ENCODE data around the gene PACSIN2. TPM values are rescaled to one million over a fixed set of nuclear protein-coding genes. Genes with fewer than 3 reads are reported as not detected.

PACSIN2 gene
- total RNA-seq, 1 donor from 2014 or later, result 87.8 TPM

- H2AFZ ChIP-seq (ENCODE audit: low read depth, low read length), result no peak overlapping the region
- H3K27me3 ChIP-seq (ENCODE audit: insufficient read depth, low read length), result no peaks in the 10 kb centered on the region
- peaks cover 13% of the 10 kb centered on the region for H3K36me3 Mint-ChIP-seq (ENCODE audit: low read depth, unreplicated experiment)
- FAIRE-seq (no peak), DNase-seq (ENCODE audit: low read depth) (no peak)
- TF ChIP-seq CTCF (IDR thresholded peaks at IDR 0.05; ENCODE audit: insufficient read depth, low read depth, low read length), result no peak
- TF ChIP-seq EZH2 (IDR thresholded peaks at IDR 0.05; ENCODE audit: insufficient read depth, low read length), result no peak
- no peak overlapping the region for H3K9ac ChIP-seq (ENCODE audit: low read length)
- no peaks in the 10 kb centered on the region for H3K9me3 ChIP-seq (ENCODE audit: insufficient read depth, low read depth, low read length)
- H3K79me2 ChIP-seq (ENCODE audit: insufficient read depth, low read length), result peaks cover 55% of the 10 kb centered on the region
- H3K27ac ChIP-seq (ENCODE audit: low read depth, low read length), result no peak overlapping the region
- H3K4me3 Mint-ChIP-seq (ENCODE audit: unreplicated experiment), result no peak overlapping the region
- no peaks in the 10 kb centered on the region for H3K36me3 ChIP-seq (ENCODE audit: insufficient read depth, low read length)
- H4K20me1 ChIP-seq (ENCODE audit: insufficient read depth, low read length), result peaks cover 84% of the 10 kb centered on the region
- no peak overlapping the region for H3K27ac Mint-ChIP-seq (ENCODE audit: unreplicated experiment)
- H3K4me3 ChIP-seq (ENCODE audit: insufficient read depth, low read depth, low read length), result no peak overlapping the region
- peaks cover 3% of the 10 kb centered on the region for H3K4me1 Mint-ChIP-seq (ENCODE audit: low read depth, unreplicated experiment)
- no peak overlapping the region for H3K4me2 ChIP-seq (ENCODE audit: low read length)
- no peaks in the 10 kb centered on the region for H3K27me3 Mint-ChIP-seq (ENCODE audit: low read depth, unreplicated experiment)
- H3K4me1 ChIP-seq (ENCODE audit: insufficient read depth, low read length), result peaks cover 10% of the 10 kb centered on the region
- H3K9me3 Mint-ChIP-seq (ENCODE audit: unreplicated experiment), result no peaks in the 10 kb centered on the region
Observed at GRCh38 chr22:42910221-42910942, 104.6 kb downstream of the PACSIN2 start.

DNA sequence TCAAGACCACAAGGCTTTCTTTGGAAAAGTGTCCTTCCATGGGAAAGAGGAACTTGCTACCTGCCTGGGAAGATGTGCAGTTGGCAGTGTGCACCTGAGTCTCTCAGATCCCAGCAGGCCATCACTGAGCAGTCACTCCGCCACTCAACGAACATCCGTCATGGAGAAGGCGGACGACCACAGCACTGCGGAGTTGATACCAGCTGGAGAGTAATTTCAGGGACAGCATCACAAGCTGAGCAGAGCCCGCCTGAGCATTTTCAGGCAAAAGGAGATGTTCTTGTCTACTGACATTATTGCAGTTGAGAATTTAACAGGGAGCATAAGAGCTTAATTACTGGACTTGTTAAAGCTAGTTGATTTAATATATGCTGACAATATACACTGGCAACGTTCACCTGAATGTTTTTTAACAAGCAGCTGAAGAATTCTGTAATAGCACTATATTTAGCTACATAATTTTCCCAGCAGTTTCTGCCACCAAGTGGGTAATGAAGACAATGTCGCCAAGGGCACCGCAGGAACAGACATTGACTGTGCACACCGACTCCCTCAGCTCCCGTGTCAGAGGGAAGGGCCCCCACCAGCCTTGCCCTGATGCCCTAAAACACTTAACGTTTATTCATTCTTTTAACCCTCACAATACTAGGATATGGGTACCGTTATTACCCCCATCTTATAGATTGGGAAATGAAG is 105.4 kb downstream of the PACSIN2 start:
- Histone ChIP-seq H3K4me2 (ENCODE audit: low read length) (no peak overlapping the region), H3K36me3 (ENCODE audit: insufficient read depth, low read length) (no peaks in the 10 kb centered on the region), H3K79me2 (ENCODE audit: insufficient read depth, low read length) (peaks cover 55% of the 10 kb centered on the region), H3K4me1 (ENCODE audit: insufficient read depth, low read length) (peaks cover 14% of the 10 kb centered on the region), H3K9me3 (ENCODE audit: insufficient read depth, low read depth, low read length) (no peaks in the 10 kb centered on the region), H3K27me3 (ENCODE audit: insufficient read depth, low read length) (no peaks in the 10 kb centered on the region), H3K9ac (ENCODE audit: low read length) (no peak overlapping the region), H4K20me1 (ENCODE audit: insufficient read depth, low read length) (peaks cover 84% of the 10 kb centered on the region), H2AFZ (ENCODE audit: low read depth, low read length) (no peak overlapping the region), H3K4me3 (ENCODE audit: insufficient read depth, low read depth, low read length) (no peak overlapping the region), H3K27ac (ENCODE audit: low read depth, low read length) (no peak overlapping the region)
- DNase-seq (ENCODE audit: low read depth) (no peak), FAIRE-seq (no peak)
- Mint-ChIP-seq H3K4me3 (ENCODE audit: unreplicated experiment) (no peak overlapping the region), H3K4me1 (ENCODE audit: low read depth, unreplicated experiment) (peaks cover 1% of the 10 kb centered on the region), H3K36me3 (ENCODE audit: low read depth, unreplicated experiment) (peaks cover 13% of the 10 kb centered on the region), H3K27ac (ENCODE audit: unreplicated experiment) (no peak overlapping the region), H3K9me3 (ENCODE audit: unreplicated experiment) (no peaks in the 10 kb centered on the region), H3K27me3 (ENCODE audit: low read depth, unreplicated experiment) (no peaks in the 10 kb centered on the region)
- TF ChIP-seq EZH2 (IDR thresholded peaks at IDR 0.05; ENCODE audit: insufficient read depth, low read length) (no peak), CTCF (IDR thresholded peaks at IDR 0.05; ENCODE audit: insufficient read depth, low read depth, low read length) (no peak)

DNA sequence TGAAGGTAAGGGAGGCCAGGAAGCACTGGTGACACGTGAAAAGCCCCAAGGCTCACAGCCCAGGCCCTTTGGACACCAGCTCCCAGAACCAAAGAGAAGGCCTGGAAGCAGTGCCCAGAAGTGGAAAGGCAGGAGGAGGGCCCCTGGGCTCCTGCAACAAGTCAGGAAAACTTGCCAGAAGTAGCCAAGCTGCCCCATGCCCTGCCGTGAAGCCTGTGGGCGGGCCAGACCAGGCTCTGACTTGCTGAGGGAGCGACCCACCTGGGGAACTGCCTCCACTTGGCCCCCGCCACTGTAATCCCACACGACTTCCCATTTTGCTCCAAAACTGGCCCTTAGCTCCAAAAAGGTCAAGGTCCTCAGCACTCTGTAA is 106.6 kb downstream of the PACSIN2 start:
- FAIRE-seq, result no peak
- peaks cover 85% of the 10 kb centered on the region for H4K20me1 ChIP-seq (ENCODE audit: insufficient read depth, low read length)
- no peak overlapping the region for H3K27ac Mint-ChIP-seq (ENCODE audit: unreplicated experiment)
- H3K9me3 ChIP-seq (ENCODE audit: insufficient read depth, low read depth, low read length), result no peaks in the 10 kb centered on the region
- no peak overlapping the region for H2AFZ ChIP-seq (ENCODE audit: low read depth, low read length)
- H3K36me3 ChIP-seq (ENCODE audit: insufficient read depth, low read length), result peaks cover under 1% of the 10 kb centered on the region
- peaks cover 1% of the 10 kb centered on the region for H3K4me1 Mint-ChIP-seq (ENCODE audit: low read depth, unreplicated experiment)
- peaks cover 14% of the 10 kb centered on the region for H3K4me1 ChIP-seq (ENCODE audit: insufficient read depth, low read length)
- TF ChIP-seq CTCF (IDR thresholded peaks at IDR 0.05; ENCODE audit: insufficient read depth, low read depth, low read length) (no peak), EZH2 (IDR thresholded peaks at IDR 0.05; ENCODE audit: insufficient read depth, low read length) (no peak)
- DNase-seq (ENCODE audit: low read depth), result no peak
- peaks cover 55% of the 10 kb centered on the region for H3K79me2 ChIP-seq (ENCODE audit: insufficient read depth, low read length)
- H3K36me3 Mint-ChIP-seq (ENCODE audit: low read depth, unreplicated experiment), result peaks cover 16% of the 10 kb centered on the region
- H3K4me3 Mint-ChIP-seq (ENCODE audit: unreplicated experiment), result no peak overlapping the region
- no peaks in the 10 kb centered on the region for H3K27me3 Mint-ChIP-seq (ENCODE audit: low read depth, unreplicated experiment)
- no peak overlapping the region for H3K4me3 ChIP-seq (ENCODE audit: insufficient read depth, low read depth, low read length)
- no peak overlapping the region for H3K27ac ChIP-seq (ENCODE audit: low read depth, low read length)
- H3K9ac ChIP-seq (ENCODE audit: low read length), result no peak overlapping the region
- H3K4me2 ChIP-seq (ENCODE audit: low read length), result no peak overlapping the region
- H3K9me3 Mint-ChIP-seq (ENCODE audit: unreplicated experiment), result no peaks in the 10 kb centered on the region
- H3K27me3 ChIP-seq (ENCODE audit: insufficient read depth, low read length), result no peaks in the 10 kb centered on the region

All from astrocyte (in vitro differentiated cells and primary cell).